Measurements from ENCODE around the gene CHD9.

GRCh38 chr16:53220585-53220984 lies 165.8 kb downstream of the CHD9 start:
- TF ChIP-seq ZNF274 (IDR thresholded peaks at IDR 0.05; ENCODE audit: low read depth, low read length) (no peak), YY1 (IDR thresholded peaks at IDR 0.05; ENCODE audit: insufficient read depth, insufficient read length) (no peak)

All from NT2/D1 (cell line).